CD4-positive, alpha-beta T cell (primary cell): ENCODE results near the gene ATP13A3. TPM values are rescaled to one million over a fixed set of nuclear protein-coding genes. Genes with fewer than 3 reads are reported as not detected.

Source experiments
- ATAC-seq: fragments of 200-7000 bp; cut with Tn5 transposase; one replicate; pipeline ENCODE4 v1.10.0; 2022; ENCODE audit warnings: mild to moderate bottlenecking; ENCODE audit not compliant: poor library complexity
- CTCF ChIA-PET: fragments of 350-600 bp; sonication (Branson Sonifier 250); formaldehyde crosslinking; loops from one replicate; lab custom pipeline; 2021; ENCODE audit warnings: antibody characterized with exemption, inconsistent platforms; lab: Charles Lee
- POLR2A ChIA-PET: fragments of 350-600 bp; sonication (Branson Sonifier 250); formaldehyde crosslinking; loops from one replicate; lab custom pipeline; 2021; ENCODE audit warnings: antibody characterized with exemption, inconsistent platforms; lab: Charles Lee
- DNase-seq, 14 experiments: peaks; one replicate each; pipeline ENCODE4 v3.0.0-alpha.2; 2013 to 2020; ENCODE audit warnings: mixed read lengths in 2 of 14
- H3K27ac ChIP-seq, 2 donors: one replicate each; pipeline versions ENCODE4 v1.5.1 to v1.7.0; 2013; ENCODE audit warnings: low read length in 2 of 2, low read depth in 1 of 2, mild to moderate bottlenecking in 1 of 2
- H3K27me3 ChIP-seq, 2 experiments: 1 replicate in 1 of 2; 2 replicates in 1 of 2; pipeline versions ENCODE4 v1.6.1 to v1.7.0; 2013; ENCODE audit warnings: low read length in 2 of 2, control low read depth in 1 of 2, mild to moderate bottlenecking in 1 of 2, moderate library complexity in 1 of 2; ENCODE audit not compliant: insufficient read depth in 2 of 2, control insufficient read depth in 1 of 2
- H3K36me3 ChIP-seq: one replicate; pipeline ENCODE4 v1.6.1; 2013; ENCODE audit warnings: low read length, control low read depth; ENCODE audit not compliant: insufficient read depth
- H3K4me1 ChIP-seq: one replicate; pipeline ENCODE4 v1.6.1; 2013; ENCODE audit warnings: low read length, control low read depth; ENCODE audit not compliant: insufficient read depth
- H3K4me3 ChIP-seq: one replicate; pipeline ENCODE4 v1.5.1; 2013; ENCODE audit warnings: mild to moderate bottlenecking, low read length, moderate library complexity
- H3K9me3 ChIP-seq, 2 experiments: 1 replicate in 1 of 2; 2 replicates in 1 of 2; pipeline versions ENCODE4 v1.6.1 to v1.7.0; 2013; ENCODE audit warnings: low read length in 2 of 2, mild to moderate bottlenecking in 2 of 2, control low read depth in 1 of 2, moderate library complexity in 1 of 2; ENCODE audit not compliant: control insufficient read depth in 1 of 2, insufficient read depth in 1 of 2
- H3K27ac Mint-ChIP-seq: one replicate; pipeline ENCODE4 v1.8.0; 2020; ENCODE audit warnings: mixed read lengths
- H3K27me3 Mint-ChIP-seq: one replicate; pipeline ENCODE4 v1.8.0; 2021; ENCODE audit warnings: mixed read lengths
- H3K36me3 Mint-ChIP-seq: one replicate; pipeline ENCODE4 v1.8.0; 2021; ENCODE audit warnings: low read depth, mixed read lengths
- H3K4me1 Mint-ChIP-seq: one replicate; pipeline ENCODE4 v1.8.0; 2021; ENCODE audit warnings: low read depth, mixed read lengths
- H3K4me3 Mint-ChIP-seq: one replicate; pipeline ENCODE4 v1.8.0; 2020; ENCODE audit warnings: mild to moderate bottlenecking, mixed read lengths
- H3K9me3 Mint-ChIP-seq: one replicate; pipeline ENCODE4 v1.8.0; 2020; ENCODE audit warnings: mixed read lengths
- CTCF ChIP-seq: fragments of 200-600 bp; IDR thresholded peaks from one replicate; pipeline ENCODE4 v1.8.0; 2022; ENCODE audit warnings: antibody characterized with exemption, mild to moderate bottlenecking
- intact Hi-C, 2 experiments: fragments of 100-400 bp; cut with DNase I in 1 of 2; cut with micrococcal nuclease in 1 of 2; formaldehyde crosslinking; loops; one replicate each; pipeline versions ENCODE4 v1.15.1 to v1.9.0; 2023 to 2025; cut with DNase I, micrococcal nuclease
- total RNA-seq, 174 experiments: library from RNA in 2 of 174; stranded (reverse) in 2 of 174; gene quantifications; one replicate each; pipeline ENCODE4 v1.2.3 and lab custom pipeline; 2021 to 2026

Gene ATP13A3
- total RNA-seq, 2 experiments from 2014 or later: 46.5 to 52.7 TPM

DNA sequence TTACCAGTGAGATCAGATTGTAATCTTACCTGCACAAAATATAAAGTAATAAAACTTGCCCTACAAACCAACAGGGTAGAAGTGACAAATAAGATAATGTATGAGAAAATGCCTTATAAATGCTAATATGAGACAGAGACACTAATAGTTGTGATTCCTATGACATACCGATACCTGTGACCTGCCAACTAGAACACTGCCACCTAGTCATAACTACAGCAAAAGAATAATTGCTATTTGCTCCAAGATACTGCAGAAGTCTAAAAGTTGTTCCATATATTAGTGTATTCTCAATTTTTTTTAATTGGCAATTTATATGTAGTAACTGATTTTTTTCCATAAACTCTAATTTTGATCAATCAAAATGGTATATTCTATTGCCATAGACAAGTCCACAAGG lies 62.4 kb downstream of the ATP13A3 start:
- no peaks in the 10 kb centered on the region for H3K9me3 ChIP-seq
- no peak overlapping the region for H3K27ac Mint-ChIP-seq
- H3K36me3 Mint-ChIP-seq: peaks cover 79% of the 10 kb centered on the region
- H3K27ac ChIP-seq: no peak overlapping the region
- H3K9me3 Mint-ChIP-seq: no peaks in the 10 kb centered on the region
- intact Hi-C loops: no loop called here
- H3K4me3 ChIP-seq: no peak overlapping the region
- POLR2A ChIA-PET: interaction anchor here (0.6 kb wide), 1 partner anchor 517 kb away, joined by 4 read pairs; no protein-coding TSS in a partner anchor
- ATAC-seq: no peak
- no peaks in the 10 kb centered on the region for H3K4me1 ChIP-seq
- TF ChIP-seq CTCF: no peak
- H3K4me3 Mint-ChIP-seq: no peak overlapping the region
- no peaks in the 10 kb centered on the region for H3K27me3 ChIP-seq
- DNase-seq: no peak
- H3K4me1 Mint-ChIP-seq: no peaks in the 10 kb centered on the region
- no peaks in the 10 kb centered on the region for H3K27me3 Mint-ChIP-seq
- peaks cover 64% of the 10 kb centered on the region for H3K36me3 ChIP-seq
- CTCF ChIA-PET: interaction anchor here (0.5 kb wide), 1 partner anchor 41 kb away, joined by 3 read pairs; no protein-coding TSS in a partner anchor

DNA sequence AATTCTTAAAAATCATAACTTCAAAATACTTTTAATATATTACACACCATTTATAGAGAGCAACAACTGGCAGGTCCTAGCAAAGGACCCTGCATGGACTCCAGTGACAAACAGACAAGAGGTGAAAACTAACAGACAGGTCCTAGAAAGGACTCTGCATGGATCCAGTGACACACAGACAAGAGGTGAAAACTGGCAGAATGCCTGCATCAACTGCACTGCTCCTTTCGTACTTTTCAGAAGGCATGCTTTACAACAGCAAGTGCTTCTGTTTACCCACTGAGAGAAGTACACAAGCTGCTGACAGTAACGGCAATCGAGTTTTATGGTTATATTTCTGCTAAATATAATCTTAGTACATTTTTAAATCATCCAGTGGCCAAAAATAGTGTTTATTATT lies 63.5 kb downstream of the ATP13A3 start:
- H3K27ac Mint-ChIP-seq: no peak overlapping the region
- no peaks in the 10 kb centered on the region for H3K9me3 Mint-ChIP-seq
- CTCF ChIA-PET: interaction anchor here (0.5 kb wide), 1 partner anchor 156 kb away, joined by 3 read pairs; no protein-coding TSS in a partner anchor
- peaks cover 79% of the 10 kb centered on the region for H3K36me3 Mint-ChIP-seq
- Histone ChIP-seq H3K36me3 (peaks cover 65% of the 10 kb centered on the region), H3K27me3 (no peaks in the 10 kb centered on the region), H3K4me1 (no peaks in the 10 kb centered on the region), H3K27ac (no peak overlapping the region), H3K9me3 (no peaks in the 10 kb centered on the region), H3K4me3 (no peak overlapping the region)
- no peaks in the 10 kb centered on the region for H3K4me1 Mint-ChIP-seq
- intact Hi-C loops: no loop called here
- ATAC-seq (no peak), DNase-seq (no peak)
- H3K4me3 Mint-ChIP-seq: no peak overlapping the region
- POLR2A ChIA-PET: no interaction called here
- H3K27me3 Mint-ChIP-seq: no peaks in the 10 kb centered on the region
- no peak for TF ChIP-seq CTCF

- H3K9me3 ChIP-seq: no peaks in the 10 kb centered on the region
- Mint-ChIP-seq H3K27ac (no peak overlapping the region), H3K9me3 (no peaks in the 10 kb centered on the region), H3K4me1 (no peaks in the 10 kb centered on the region), H3K27me3 (no peaks in the 10 kb centered on the region), H3K4me3 (no peak overlapping the region), H3K36me3 (peaks cover 79% of the 10 kb centered on the region)
- ChIA-PET CTCF (interaction anchor here (0.6 kb wide), 1 partner anchor 143 kb away, joined by 3 read pairs; no protein-coding TSS in a partner anchor), POLR2A (no interaction called here)
- H3K4me3 ChIP-seq: no peak overlapping the region
- intact Hi-C loops: no loop called here
- H3K27me3 ChIP-seq: no peaks in the 10 kb centered on the region
- ATAC-seq: no peak
- H3K4me1 ChIP-seq: no peaks in the 10 kb centered on the region
- H3K36me3 ChIP-seq: peaks cover 58% of the 10 kb centered on the region
- TF ChIP-seq CTCF: no peak
- no peak overlapping the region for H3K27ac ChIP-seq
- no peak for DNase-seq
Measured at GRCh38 chr3:194422188-194422587, 64.6 kb downstream of the ATP13A3 start.
